Aorta (tissue), 5 donors: ENCODE results near the gene TNPO3. TPM values are rescaled to one million over a fixed set of nuclear protein-coding genes. Genes with fewer than 3 reads are reported as not detected.
A peak's percentile ranks its signal among the peaks of the same experiment; 100 is the strongest.
"Not testable (repeated sequence)": the region's sequence is repeated elsewhere in the genome, so short reads cannot be mapped to it uniquely, and the experiment has no call there.

Source experiments
- ATAC-seq: fragments of 200-7000 bp; cut with Tn5 transposase; one replicate; pipeline ENCODE4 v1.9.1; 2022; ENCODE audit warnings: moderate library complexity; ENCODE audit not compliant: low FRiP score
- DNase-seq, 2 donors: peaks; one replicate each; pipeline ENCODE4 v3.0.0-alpha.2; 2020
- H3K27ac ChIP-seq, 2 donors: one replicate each; pipeline ENCODE4 v1.5.1; 2013; ENCODE audit warnings: low read length in 2 of 2, mild to moderate bottlenecking in 2 of 2, moderate library complexity in 2 of 2, control low read depth in 1 of 2, inconsistent platforms in 1 of 2, low read depth in 1 of 2
- H3K27me3 ChIP-seq, 2 donors: one replicate each; pipeline ENCODE4 v1.6.1; 2013; ENCODE audit warnings: control low read depth in 1 of 2, low read length in 1 of 2, mild to moderate bottlenecking in 1 of 2, moderate library complexity in 1 of 2; ENCODE audit not compliant: insufficient read depth in 2 of 2, control insufficient read depth in 1 of 2
- H3K36me3 ChIP-seq, 2 donors: one replicate each; pipeline ENCODE4 v1.6.1; 2013; ENCODE audit warnings: control low read depth in 1 of 2, low read length in 1 of 2, mild to moderate bottlenecking in 1 of 2; ENCODE audit not compliant: insufficient read depth in 2 of 2, control insufficient read depth in 1 of 2
- H3K4me1 ChIP-seq, 2 donors: one replicate each; pipeline ENCODE4 v1.6.1; 2013; ENCODE audit warnings: low read length in 2 of 2, control low read depth in 1 of 2, mild to moderate bottlenecking in 1 of 2, moderate library complexity in 1 of 2; ENCODE audit not compliant: insufficient read depth in 2 of 2, control insufficient read depth in 1 of 2
- H3K4me3 ChIP-seq, 2 donors: one replicate each; pipeline ENCODE4 v1.5.1; 2013; ENCODE audit warnings: low read length in 2 of 2, control low read depth in 1 of 2, mild to moderate bottlenecking in 1 of 2
- H3K9me3 ChIP-seq: one replicate; pipeline ENCODE4 v1.6.1; 2013; ENCODE audit warnings: mild to moderate bottlenecking, low read length; ENCODE audit not compliant: control insufficient read depth
- WGBS, 2 donors: extraction: QIAGEN DNeasy Blood & Tissue Kit; methylation state at CpG; one replicate each; pipeline ENCODE4 v1.1.7; 2013; 5-methylcytosine and 5-hydroxymethylcytosine counted together
- intact Hi-C, 2 donors: fragments of 100-400 bp; cut with DNase I; formaldehyde crosslinking; loops; one replicate each; pipeline versions ENCODE4 v1.14.2 to v1.15.0; 2022
- polyA plus RNA-seq, 2 donors: library from polyadenylated mRNA; stranded (reverse); fragments of 200-250 nt; gene quantifications; one replicate each; pipeline ENCODE4 v1.2.3, GENCODE V29; 2013
- total RNA-seq, 2 donors: library from RNA; stranded (reverse); fragmentation: NEBNext Ultra II Directional; extraction: Animal tissue kit (Norgen Biotek cat#: 25700); gene quantifications; one replicate each; pipeline ENCODE4 v1.2.1, GENCODE V29; 2021
- donor health status: healthy with polysubstance abuse.
- donor health status: Bipolar disorder and iron deficiency.
- donor health status: DM: no; HTN: no; CAD: no.
- donor health status: DM: no; HTN: no; CAD: no.
- donor health status: DM: yes; HTN: yes; CAD: no.

The TNPO3 gene
- total and polyA plus RNA-seq, 4 donors = 10.5 to 31.4 (median 20.2) TPM

DNA sequence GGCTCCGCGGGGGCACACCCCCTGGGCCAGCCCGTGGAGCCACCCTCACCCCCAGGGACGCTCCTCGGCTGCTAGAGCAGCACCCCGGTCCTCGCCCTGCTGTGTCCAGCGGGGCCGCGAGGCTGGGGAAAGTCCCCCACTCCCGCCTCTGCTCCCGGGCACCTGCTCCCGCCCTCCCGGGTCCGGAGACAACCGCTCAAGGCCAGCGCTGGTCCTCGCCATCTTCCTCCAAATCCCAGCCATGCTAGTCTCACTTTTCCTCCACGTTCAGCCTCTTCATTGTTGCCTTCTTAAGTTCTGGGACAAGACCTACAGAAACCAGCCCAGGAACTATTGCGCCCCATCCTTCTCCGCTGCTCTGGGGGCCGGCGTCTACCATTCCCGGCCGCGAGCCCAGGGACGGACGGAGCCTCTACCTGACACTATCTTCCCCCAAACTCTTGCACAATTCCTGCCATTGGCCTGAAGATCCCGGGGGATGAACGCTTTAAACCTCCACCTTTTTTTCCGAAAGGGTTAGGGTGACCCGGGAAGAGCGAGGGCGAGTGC lies 139.6 kb downstream of the TNPO3 start:
- WGBS, 2 donors = 2 to 3% methylated on average over 29 to 34 of the region's 34 CpGs
- Histone ChIP-seq H3K36me3 (no peaks in the 10 kb centered on the region), H3K4me1 (no peaks in the 10 kb centered on the region), H3K4me3 (peak overlapping the region in 1 of 2 donors; percentile 11), H3K27me3 (no peaks in the 10 kb centered on the region), H3K9me3 (no peaks in the 10 kb centered on the region), H3K27ac (no peak overlapping the region)
- ATAC-seq = no peak
- intact Hi-C loops = no loop called here
- DNase-seq = peak in 1 of 2 donors; percentile 74

DNA sequence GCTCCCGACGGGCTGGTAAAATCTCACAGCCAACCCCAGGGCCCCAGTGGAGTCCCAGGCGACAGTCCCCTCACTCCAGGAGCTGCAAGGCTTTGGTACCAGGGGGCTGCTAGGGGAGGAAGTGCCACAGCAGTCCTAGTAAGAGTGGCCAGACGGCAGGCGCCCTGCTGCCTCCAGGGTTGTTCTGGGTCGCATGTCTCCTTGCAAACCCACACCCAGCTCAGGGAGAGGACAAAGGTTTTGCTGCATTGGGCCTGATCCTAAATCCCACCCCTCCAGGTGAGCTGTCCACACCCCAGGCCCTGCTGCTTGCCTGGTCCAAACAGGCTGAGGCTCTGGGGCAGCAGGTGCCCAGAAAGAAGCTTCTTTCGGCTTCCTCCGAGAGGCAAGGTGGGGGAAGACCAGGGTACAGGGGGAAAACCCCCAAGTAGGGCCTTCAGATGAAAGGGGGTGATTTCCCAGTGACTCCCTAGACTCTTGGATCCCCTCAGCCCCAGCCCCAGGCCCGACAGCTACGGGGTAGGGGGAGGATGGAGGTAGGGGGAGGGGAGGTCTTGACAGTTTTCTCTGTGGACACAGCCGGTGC lies 140.3 kb downstream of the TNPO3 start:
- Histone ChIP-seq H3K36me3 (no peaks in the 10 kb centered on the region), H3K27ac (no peak overlapping the region), H3K27me3 (no peaks in the 10 kb centered on the region), H3K4me3 (no peak overlapping the region), H3K4me1 (no peaks in the 10 kb centered on the region), H3K9me3 (no peaks in the 10 kb centered on the region)
- DNase-seq (no peak), ATAC-seq (no peak)
- WGBS, 2 donors = 47 to 56% methylated on average over 10 to 11 of the region's 11 CpGs
- intact Hi-C loops = no loop called here

DNA sequence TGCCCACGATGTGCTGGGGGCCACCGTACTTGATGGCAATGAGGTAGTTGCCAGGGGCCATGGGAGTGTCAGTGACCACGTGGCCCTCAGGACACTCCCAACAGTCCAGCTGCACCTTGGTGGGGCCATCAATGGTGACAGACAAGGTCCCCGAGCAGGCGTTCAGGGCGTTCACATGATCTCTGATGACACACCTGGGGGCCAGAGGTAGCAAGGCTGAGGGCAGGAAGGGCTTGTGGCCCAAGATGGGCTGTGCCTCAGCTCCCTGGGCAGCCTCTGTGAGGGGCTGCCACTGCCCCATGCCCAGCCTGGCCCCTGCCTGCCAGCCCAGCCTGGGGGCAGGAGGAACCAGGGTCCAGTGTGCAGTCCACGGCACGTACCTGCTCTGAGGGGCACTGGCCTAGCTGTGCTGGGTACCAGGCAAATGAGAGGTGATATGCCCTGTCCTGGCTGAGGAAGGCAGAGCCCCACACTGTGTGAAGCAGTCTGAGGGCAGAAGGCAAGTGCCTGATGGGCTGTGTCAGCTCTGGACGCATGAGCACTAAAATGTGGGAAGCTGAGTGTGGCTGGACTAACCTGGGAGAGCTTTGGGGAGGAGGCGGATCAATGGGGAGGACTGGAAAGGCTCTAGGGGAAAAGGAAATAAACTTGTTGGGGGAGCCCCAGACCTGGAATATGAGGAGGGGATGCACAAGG lies 140.9 kb downstream of the TNPO3 start:
- Histone ChIP-seq H3K9me3 (no peaks in the 10 kb centered on the region), H3K4me1 (no peaks in the 10 kb centered on the region), H3K36me3 (no peaks in the 10 kb centered on the region), H3K27me3 (no peaks in the 10 kb centered on the region), H3K27ac (no peak overlapping the region), H3K4me3 (no peak overlapping the region)
- no peak for ATAC-seq
- 79 to 88% methylated on average over 10 of the region's 10 CpGs for WGBS, 2 donors
- intact Hi-C loops = no loop called here
- DNase-seq = no peak

DNA sequence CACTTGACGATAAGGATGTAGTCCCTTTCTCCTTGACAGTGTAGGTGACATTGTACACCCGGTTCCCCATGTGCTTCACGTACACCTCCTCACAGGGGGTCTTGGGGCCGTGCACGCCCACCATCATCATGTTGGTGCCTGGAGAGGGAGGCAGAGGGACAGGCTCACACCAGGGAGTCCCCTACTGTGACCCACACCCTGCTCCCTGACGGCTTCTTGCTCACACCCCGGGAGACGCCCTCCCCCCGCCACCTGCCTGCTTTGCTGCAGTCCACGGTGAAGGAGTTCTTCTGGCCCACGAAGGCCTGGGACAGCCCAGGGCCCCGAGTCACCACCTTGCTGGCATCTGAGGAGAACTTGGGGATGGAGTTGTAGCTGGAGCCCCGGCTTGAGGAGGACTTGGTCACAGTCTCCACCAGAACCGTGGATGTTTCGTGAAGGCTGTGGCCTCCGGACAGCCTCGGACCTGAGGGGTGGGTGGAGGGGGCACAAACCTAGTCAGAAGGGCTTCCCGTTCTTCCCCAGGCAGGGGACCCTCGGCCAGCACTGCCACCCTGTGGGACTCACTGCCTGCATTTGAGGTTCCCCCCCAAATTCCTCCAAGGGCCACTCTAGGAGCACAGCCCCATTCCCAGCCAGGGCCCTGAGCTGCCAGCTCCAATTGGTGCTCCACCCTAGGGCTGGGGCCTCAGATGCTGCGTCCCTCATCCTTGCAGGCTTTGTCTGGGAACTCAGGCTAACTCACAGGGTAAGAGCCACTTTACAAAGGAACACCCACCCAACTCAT lies 142.0 kb downstream of the TNPO3 start:
- H3K27me3 ChIP-seq, H3K9me3 ChIP-seq, ATAC-seq, H3K4me1 ChIP-seq, DNase-seq, H3K4me3 ChIP-seq, H3K36me3 ChIP-seq, H3K27ac ChIP-seq, intact Hi-C loops: not testable (repeated sequence)
- 92 to 93% methylated on average over 10 to 11 of the region's 20 CpGs for WGBS, 2 donors

DNA sequence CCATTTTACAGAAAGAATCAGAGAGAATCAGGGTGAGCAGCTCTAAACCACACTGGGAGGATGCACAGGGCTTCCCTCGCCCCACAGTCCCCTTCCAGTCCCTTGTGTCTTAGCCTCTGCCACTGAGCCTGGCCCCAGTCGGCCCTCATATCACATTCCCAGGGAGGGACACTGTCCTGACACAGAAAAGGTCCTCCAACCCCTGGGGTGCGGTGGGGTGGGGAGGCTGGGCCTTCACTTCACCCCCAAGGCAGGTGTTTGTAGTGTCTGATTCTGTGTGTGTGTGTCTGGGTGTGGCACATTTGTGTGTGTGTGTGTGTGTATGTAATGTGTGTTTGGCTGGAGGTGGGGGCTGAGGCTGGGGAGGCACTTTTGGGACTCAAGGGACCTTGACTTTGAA lies 142.6 kb downstream of the TNPO3 start:
- H3K27ac ChIP-seq = no peak overlapping the region
- ATAC-seq (no peak), DNase-seq (peak in 1 of 2 donors; percentile 49)
- H3K4me1 ChIP-seq = no peaks in the 10 kb centered on the region
- no peaks in the 10 kb centered on the region for H3K36me3 ChIP-seq
- no peak overlapping the region for H3K4me3 ChIP-seq
- no peaks in the 10 kb centered on the region for H3K9me3 ChIP-seq
- WGBS, 2 donors = 88 to 94% methylated on average over 3 of the region's 3 CpGs
- intact Hi-C loops = no loop called here
- H3K27me3 ChIP-seq = no peaks in the 10 kb centered on the region

DNA sequence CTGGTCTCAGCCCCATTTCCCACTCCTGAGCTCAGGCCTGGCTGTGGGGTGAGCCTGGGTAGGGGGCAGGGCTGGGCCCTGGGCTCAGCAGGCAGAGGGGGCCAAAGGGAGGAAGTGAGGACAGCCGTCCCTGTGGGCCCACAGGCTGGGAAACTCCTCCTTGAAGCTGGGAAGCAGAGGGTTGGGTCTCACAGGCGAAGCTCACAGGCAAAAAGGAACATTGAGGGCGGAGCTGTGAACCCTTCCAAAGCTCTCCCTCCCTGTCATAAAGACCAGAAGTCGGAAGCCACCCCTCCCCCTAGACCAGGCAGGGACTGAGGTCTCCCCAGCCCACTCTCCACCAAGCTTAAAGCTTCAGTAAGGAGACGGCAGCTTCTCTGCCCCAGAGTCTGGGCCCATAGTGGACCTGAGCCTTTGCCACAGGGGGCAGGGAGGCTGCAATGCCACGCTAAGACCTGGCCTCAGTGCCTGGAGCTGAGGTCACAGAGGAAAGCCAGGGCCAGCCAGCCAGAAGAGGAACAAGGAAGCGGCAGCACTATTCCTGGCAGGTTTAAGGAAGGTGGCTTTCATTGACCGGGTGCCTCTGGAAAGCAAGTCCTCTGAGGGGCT lies 143.4 kb downstream of the TNPO3 start:
- ATAC-seq = no peak
- 75 to 79% methylated on average over 8 of the region's 8 CpGs for WGBS, 2 donors
- Histone ChIP-seq H3K27me3 (no peaks in the 10 kb centered on the region), H3K4me3 (no peak overlapping the region), H3K27ac (no peak overlapping the region), H3K9me3 (no peaks in the 10 kb centered on the region), H3K4me1 (no peaks in the 10 kb centered on the region), H3K36me3 (no peaks in the 10 kb centered on the region)
- DNase-seq = peak in 1 of 2 donors; percentile 76
- intact Hi-C loops = no loop called here

DNA sequence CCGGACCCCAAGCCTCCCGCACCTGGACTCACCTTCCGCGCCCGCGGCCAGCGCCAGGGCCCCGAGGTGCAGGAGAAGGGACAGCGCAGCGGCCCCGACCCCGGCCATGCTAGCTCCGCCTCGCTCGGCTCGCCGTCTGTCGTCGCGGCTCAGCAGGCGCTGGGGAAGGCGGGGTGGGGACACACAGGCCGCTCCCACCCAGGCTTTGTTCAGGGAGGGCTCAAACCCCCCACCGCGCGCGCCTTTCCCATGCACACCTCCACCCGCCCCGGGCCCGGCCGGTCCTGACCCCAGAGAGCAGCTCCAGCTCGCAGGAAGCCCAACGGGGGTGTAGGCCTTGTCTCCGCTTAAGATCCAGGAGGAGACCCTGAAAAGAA lies 144.4 kb downstream of the TNPO3 start, which contains the start of gene KCP:
KCP (minus strand) TSS at position 141 of the 377 bp plus-strand sequence; CDS start at position 108, 33 bp downstream.
- H3K4me1 ChIP-seq = no peaks in the 10 kb centered on the region
- 33 to 38% methylated on average over 31 to 34 of the region's 34 CpGs for WGBS, 2 donors
- H3K9me3 ChIP-seq = no peaks in the 10 kb centered on the region
- H3K27ac ChIP-seq = no peak within 1 kb of the TSS
- no peaks in the 10 kb centered on the region for H3K27me3 ChIP-seq
- peak in 1 of 2 donors; percentile 74 for DNase-seq
- H3K36me3 ChIP-seq = no peaks in the 10 kb centered on the region
- peak within 1 kb of the TSS in 1 of 2 donors; percentile 23 for H3K4me3 ChIP-seq
- no peak for ATAC-seq
- intact Hi-C loops = no loop called here
